HTR-8/SVneo (cell line): ENCODE data around the gene DHDH.

Experiments
- DNase-seq: peaks from one replicate; pipeline ENCODE4 v3.0.0; 2011; ENCODE audit warnings: low spot score, mixed read lengths; ENCODE audit not compliant: insufficient read length
- FAIRE-seq: peaks from 2 replicates; lab custom pipeline; 2011; peaks lifted over from hg19 to GRCh38; lab: Jason Lieb, UNC

DHDH gene

GRCh38 chr19:48988286-48988685, 54.8 kb downstream of the DHDH start:
- FAIRE-seq (no peak), DNase-seq (no peak)

DNA sequence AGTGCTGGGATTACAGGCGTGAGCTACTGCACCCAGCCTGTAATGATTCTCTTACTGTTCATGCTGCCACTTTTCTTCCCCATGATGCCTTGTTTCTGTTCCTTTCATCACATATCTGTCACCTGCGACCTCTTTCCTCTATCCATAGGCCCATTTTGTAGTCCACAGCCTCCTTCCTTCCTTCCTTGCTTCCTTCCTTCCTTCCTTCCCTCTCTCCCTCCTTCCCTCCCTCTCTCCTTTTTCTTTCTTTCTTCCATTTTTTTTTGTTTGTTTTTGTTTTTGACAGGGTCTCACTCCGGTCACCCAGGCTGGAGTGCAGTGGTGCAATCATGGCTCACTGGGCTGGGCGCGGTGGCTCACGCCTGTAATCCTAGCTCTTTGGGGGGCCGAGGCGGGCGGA, 55.4 kb downstream of the DHDH start:
- DNase-seq, result no peak
- no peak for FAIRE-seq

DNA sequence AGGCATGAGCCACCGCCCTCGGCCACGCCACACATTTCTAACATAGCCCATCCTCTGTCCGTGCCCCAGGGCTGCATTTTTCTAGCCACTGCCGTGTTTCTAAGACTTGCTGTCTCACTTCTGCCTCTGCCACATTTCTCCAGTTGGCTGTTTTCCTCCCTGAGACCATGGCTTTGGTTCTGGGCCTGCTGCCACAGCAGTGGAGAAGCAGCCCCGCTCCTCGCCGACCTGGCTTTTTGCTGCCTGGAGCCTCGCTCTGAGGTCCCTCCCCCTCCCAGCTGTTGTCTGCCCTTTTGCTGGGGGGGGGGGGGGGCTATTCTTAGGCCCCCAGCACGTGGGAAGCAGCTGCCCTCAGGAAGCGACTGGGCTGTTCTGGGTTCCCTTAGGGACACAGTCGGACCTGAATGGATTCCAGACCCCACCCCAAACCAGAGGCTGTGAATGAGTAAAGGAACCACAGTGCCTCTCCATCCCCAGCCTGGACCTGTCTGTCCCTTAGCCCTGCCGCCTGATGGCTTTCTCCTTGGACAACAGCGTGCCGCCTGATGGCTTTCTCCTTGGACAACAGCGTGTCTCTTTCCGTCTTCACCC, 56.3 kb downstream of the DHDH start:
- no peak for DNase-seq
- FAIRE-seq, result no peak

- no peak for DNase-seq
- FAIRE-seq, result no peak
Measured at GRCh38 chr19:48990400-48990799, 56.9 kb downstream of the DHDH start.

DNA sequence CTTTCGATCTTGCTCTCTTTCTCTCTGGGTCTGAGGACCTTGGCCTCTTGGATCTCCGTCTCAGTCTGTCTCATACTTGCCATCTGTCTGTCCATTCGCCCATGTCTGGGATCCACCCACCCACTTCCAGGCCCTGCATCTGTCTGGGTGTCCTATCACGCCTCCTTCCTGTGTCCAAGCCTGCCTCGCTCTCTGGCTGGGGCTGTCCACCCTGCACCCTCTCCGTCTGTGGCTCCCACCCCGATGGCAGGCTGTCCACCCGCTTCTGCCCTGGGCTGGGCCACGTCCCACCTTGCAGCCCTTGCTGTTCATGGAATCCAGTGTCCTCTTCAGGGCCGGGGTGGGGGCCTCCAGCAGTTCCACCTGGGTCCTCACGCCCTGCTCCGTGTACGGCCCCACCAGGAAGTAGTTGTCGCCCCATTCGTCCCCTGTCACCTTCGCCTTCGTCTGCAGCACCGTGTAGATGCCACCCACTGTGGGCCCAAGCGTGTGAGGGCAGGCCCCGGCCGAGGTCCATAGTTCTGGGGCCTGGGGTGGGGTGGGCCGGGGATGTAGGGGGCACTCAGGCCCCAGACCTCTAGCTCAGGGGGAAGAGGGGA, 57.6 kb downstream of the DHDH start:
- DNase-seq, result no peak
- no peak for FAIRE-seq

DNA sequence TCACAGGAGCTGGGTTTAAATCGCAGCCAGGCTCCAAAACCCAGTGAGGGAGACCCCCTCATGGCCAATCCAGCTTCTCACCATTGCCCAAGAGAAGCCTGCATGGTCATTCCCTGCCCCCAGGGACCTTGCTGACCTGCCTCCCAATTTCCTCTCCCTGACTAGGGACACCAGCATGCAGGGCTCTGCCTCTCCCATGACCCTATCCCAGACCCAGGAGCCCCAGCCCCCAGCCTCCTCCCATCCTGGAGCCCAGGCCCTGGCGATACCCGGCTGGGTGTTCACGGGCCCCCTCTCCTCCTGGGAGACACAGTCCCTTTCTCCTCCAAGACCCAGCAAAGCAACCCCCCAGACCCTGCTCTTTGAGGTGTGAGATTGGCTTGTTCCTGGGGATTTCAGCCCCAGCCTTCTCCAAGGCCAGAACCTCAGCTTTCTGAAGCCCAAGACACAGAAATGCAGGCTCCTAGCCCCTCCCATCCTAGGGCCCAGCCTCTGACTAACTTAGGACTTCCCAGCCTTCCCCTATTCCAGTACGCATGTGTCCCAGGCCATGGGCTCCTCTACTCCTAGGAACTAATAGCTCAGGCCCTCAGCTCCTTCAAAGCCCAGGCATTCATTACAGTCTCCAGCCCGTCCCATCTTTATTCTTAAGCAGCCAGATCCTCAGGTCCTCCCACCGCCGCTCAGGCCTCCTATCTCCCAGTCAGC, 58.5 kb downstream of the DHDH start:
- DNase-seq (peak; percentile 73), FAIRE-seq (no peak)

- DNase-seq (no peak), FAIRE-seq (no peak)
Measured at GRCh38 chr19:48992581-48993174, 59.2 kb downstream of the DHDH start.

- peak; percentile 99 for DNase-seq
- FAIRE-seq, result peak; percentile 97
Measured at GRCh38 chr19:48993175-48994034, 59.9 kb downstream of the DHDH start, which contains the start of the genes GYS1 and RUVBL2. Gene GYS1, minus strand, starts transcription at chr19:48993309. Its CDS starts 197 bp downstream, at chr19:48993112. Gene RUVBL2, plus strand, starts transcription at chr19:48993887. Its CDS starts 25 bp downstream, at chr19:48993912.

GRCh38 chr19:48994035-48994386, 60.5 kb downstream of the DHDH start:
- no peak for FAIRE-seq

More at GRCh38 chr19:48994035-48994386, 60.5 kb downstream of the DHDH start:
- DNase-seq, result no peak
